AG09319 (cell line): ENCODE measurements around the gene SCARF1.

Experiments
- DNase-seq: peaks from one replicate; pipeline ENCODE4 v3.0.0-alpha.2; 2010; ENCODE audit warnings: low read depth; ENCODE audit errors: extremely low read depth
- TF ChIP-seq, protein P1 (sequence below): IDR thresholded peaks from 2 replicates; pipeline ENCODE4 v1.5.1; 2011; ENCODE audit warnings: low read depth, mild to moderate bottlenecking, inconsistent platforms, low read length, moderate library complexity

SCARF1 gene

DNA sequence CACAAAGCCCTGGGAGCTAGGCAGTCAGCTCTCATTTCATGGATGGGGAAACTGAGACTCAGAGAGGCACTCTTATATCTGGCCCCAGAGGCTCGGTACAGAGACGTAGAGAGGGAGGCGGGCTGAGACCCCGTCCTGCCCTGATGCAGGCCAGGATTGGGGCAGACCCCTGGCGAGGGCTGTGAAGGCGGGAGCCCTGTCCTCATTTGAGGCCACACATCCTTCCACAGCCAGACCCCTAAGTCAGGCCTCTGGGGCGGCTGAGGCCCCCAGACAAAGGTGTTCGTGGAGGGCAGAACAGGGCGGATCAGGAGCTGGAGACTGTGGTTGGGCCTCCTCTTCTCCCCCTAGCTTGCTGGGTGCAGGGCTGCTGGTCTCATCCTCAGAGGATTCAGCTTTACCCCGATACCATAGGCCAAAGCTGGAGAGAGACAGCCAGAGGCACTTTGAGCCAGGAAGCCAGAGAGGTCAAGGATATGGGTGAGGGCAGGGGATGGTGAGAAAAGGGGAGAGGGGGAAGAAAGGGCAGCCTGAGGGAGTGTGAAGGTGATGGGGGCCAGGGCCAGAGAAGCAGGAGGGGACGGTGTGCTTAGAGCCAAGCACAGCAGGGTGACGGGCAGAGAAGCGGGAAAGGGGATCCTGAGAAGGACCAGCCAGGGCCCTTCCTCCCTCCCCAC is 805 bp upstream of the SCARF1 start:
- TF ChIP-seq, protein P1, sequence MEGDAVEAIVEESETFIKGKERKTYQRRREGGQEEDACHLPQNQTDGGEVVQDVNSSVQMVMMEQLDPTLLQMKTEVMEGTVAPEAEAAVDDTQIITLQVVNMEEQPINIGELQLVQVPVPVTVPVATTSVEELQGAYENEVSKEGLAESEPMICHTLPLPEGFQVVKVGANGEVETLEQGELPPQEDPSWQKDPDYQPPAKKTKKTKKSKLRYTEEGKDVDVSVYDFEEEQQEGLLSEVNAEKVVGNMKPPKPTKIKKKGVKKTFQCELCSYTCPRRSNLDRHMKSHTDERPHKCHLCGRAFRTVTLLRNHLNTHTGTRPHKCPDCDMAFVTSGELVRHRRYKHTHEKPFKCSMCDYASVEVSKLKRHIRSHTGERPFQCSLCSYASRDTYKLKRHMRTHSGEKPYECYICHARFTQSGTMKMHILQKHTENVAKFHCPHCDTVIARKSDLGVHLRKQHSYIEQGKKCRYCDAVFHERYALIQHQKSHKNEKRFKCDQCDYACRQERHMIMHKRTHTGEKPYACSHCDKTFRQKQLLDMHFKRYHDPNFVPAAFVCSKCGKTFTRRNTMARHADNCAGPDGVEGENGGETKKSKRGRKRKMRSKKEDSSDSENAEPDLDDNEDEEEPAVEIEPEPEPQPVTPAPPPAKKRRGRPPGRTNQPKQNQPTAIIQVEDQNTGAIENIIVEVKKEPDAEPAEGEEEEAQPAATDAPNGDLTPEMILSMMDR, result no peak
- DNase-seq, result no peak

GRCh38 chr17:1644493-1645206 is 882 bp downstream of the SCARF1 start:
- TF ChIP-seq, protein P1, result no peak
- DNase-seq, result no peak

GRCh38 chr17:1643999-1644492 is 1.5 kb downstream of the SCARF1 start:
- DNase-seq, result no peak
- TF ChIP-seq, protein P1, result no peak

DNA sequence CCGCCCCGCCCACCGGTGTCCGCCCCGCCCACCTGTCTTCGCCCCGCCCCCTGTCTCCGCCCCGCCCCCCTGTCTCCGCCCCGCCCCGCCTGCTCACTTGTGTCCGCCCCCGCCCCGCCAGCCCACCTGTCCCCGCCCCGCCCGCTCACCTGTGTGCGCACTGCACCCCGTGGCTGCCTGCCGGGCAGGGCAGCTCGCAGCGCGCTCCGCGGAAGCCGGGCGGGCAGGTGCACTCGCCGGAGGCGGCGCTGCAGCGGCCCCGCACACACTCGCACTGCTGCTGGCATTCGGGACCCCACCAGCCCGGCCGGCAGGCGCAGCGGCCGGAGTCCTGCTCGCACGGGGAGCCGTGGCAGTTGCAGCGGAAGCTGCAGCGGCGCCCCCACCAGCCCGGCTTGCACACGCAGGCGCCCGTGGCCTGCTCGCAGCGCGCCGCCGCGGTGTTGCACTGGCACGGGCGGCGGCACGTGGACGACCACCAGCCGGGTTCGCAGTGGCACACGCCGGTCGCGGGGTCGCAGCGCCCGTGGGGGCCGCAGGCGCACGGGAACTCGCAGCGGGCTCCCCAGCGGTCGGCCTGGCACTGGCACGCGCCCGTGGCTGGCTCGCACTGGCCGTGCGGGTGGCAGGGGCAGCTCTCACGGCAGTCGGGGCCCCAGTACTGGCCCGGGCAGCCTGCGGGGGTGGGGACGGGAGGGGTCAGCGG is 2.1 kb downstream of the SCARF1 start:
- TF ChIP-seq, protein P1, result no peak
- DNase-seq, result no peak

- DNase-seq, result no peak
- TF ChIP-seq, protein P1, result no peak
Measured at GRCh38 chr17:1641065-1641403, 4.5 kb downstream of the SCARF1 start.

GRCh38 chr17:1640329-1641064 is 5.0 kb downstream of the SCARF1 start:
- no peak for DNase-seq

More at GRCh38 chr17:1640329-1641064, 5.0 kb downstream of the SCARF1 start:
- TF ChIP-seq, protein P1, result no peak
